ENCODE results near the gene FAM83C.

FAM83C gene

GRCh38 chr20:35326740-35327073, 34.5 kb upstream of the FAM83C start:
- Histone ChIP-seq H3K27ac (no peak overlapping the region), H4K20me1 (ENCODE audit: insufficient read depth) (no peaks in the 10 kb centered on the region), H3K4me3 (IDR thresholded peaks at IDR 0.05; ENCODE audit: insufficient read depth, low read depth, low read length) (no peak overlapping the region), H2AFZ (ENCODE audit: low read depth) (no peak overlapping the region), H3K79me2 (ENCODE audit: insufficient read depth, low read depth) (no peaks in the 10 kb centered on the region), H3K27me3 (ENCODE audit: insufficient read depth, low read depth) (no peaks in the 10 kb centered on the region), H3K36me3 (ENCODE audit: insufficient read depth) (no peaks in the 10 kb centered on the region), H3K9ac (no peak overlapping the region), H3K4me1 (ENCODE audit: low read depth, poor library complexity, severe bottlenecking) (peaks cover 6% of the 10 kb centered on the region), H3K4me2 (no peak overlapping the region)
- TF ChIP-seq CTCF (conservative IDR thresholded peaks at IDR 0.05; ENCODE audit: low read depth, low read length): no peak

GRCh38 chr20:35326021-35326739, 34.0 kb upstream of the FAM83C start:
- H4K20me1 ChIP-seq (ENCODE audit: insufficient read depth): no peaks in the 10 kb centered on the region
- no peak overlapping the region for H3K9ac ChIP-seq
- peaks cover 6% of the 10 kb centered on the region for H3K4me1 ChIP-seq (ENCODE audit: low read depth, poor library complexity, severe bottlenecking)
- no peak overlapping the region for H3K27ac ChIP-seq
- no peak for TF ChIP-seq CTCF (conservative IDR thresholded peaks at IDR 0.05; ENCODE audit: low read depth, low read length)
- no peak overlapping the region for H2AFZ ChIP-seq (ENCODE audit: low read depth)
- no peaks in the 10 kb centered on the region for H3K27me3 ChIP-seq (ENCODE audit: insufficient read depth, low read depth)
- no peaks in the 10 kb centered on the region for H3K79me2 ChIP-seq (ENCODE audit: insufficient read depth, low read depth)
- H3K36me3 ChIP-seq (ENCODE audit: insufficient read depth): no peaks in the 10 kb centered on the region
- H3K4me2 ChIP-seq: no peak overlapping the region
- H3K4me3 ChIP-seq (IDR thresholded peaks at IDR 0.05; ENCODE audit: insufficient read depth, low read depth, low read length): no peak overlapping the region

- TF ChIP-seq CTCF (conservative IDR thresholded peaks at IDR 0.05; ENCODE audit: low read depth, low read length): no peak
- Histone ChIP-seq H3K27me3 (ENCODE audit: insufficient read depth, low read depth) (no peaks in the 10 kb centered on the region), H3K4me2 (no peak overlapping the region), H3K79me2 (ENCODE audit: insufficient read depth, low read depth) (no peaks in the 10 kb centered on the region), H2AFZ (ENCODE audit: low read depth) (no peak overlapping the region), H4K20me1 (ENCODE audit: insufficient read depth) (no peaks in the 10 kb centered on the region), H3K9ac (no peak overlapping the region), H3K4me1 (ENCODE audit: low read depth, poor library complexity, severe bottlenecking) (peaks cover 6% of the 10 kb centered on the region), H3K27ac (no peak overlapping the region), H3K4me3 (IDR thresholded peaks at IDR 0.05; ENCODE audit: insufficient read depth, low read depth, low read length) (no peak overlapping the region), H3K36me3 (ENCODE audit: insufficient read depth) (no peaks in the 10 kb centered on the region)
Measured at GRCh38 chr20:35325401-35325800, 33.2 kb upstream of the FAM83C start.

- no peak overlapping the region for H3K9ac ChIP-seq
- no peak for TF ChIP-seq CTCF (conservative IDR thresholded peaks at IDR 0.05; ENCODE audit: low read depth, low read length)
- H2AFZ ChIP-seq (ENCODE audit: low read depth): no peak overlapping the region
- no peaks in the 10 kb centered on the region for H3K36me3 ChIP-seq (ENCODE audit: insufficient read depth)
- no peaks in the 10 kb centered on the region for H3K79me2 ChIP-seq (ENCODE audit: insufficient read depth, low read depth)
- no peak overlapping the region for H3K4me2 ChIP-seq
- no peaks in the 10 kb centered on the region for H4K20me1 ChIP-seq (ENCODE audit: insufficient read depth)
- peaks cover 1% of the 10 kb centered on the region for H3K4me1 ChIP-seq (ENCODE audit: low read depth, poor library complexity, severe bottlenecking)
- H3K27ac ChIP-seq: no peak overlapping the region
- no peaks in the 10 kb centered on the region for H3K27me3 ChIP-seq (ENCODE audit: insufficient read depth, low read depth)
- H3K4me3 ChIP-seq (IDR thresholded peaks at IDR 0.05; ENCODE audit: insufficient read depth, low read depth, low read length): no peak overlapping the region
Measured at GRCh38 chr20:35320396-35321126, 28.3 kb upstream of the FAM83C start.

Data from KMS-11 (cell line).